ENCODE results near the gene C12orf60. TPM values are rescaled to one million over a fixed set of nuclear protein-coding genes. Genes with fewer than 3 reads are reported as not detected.
A peak's percentile ranks its signal among the peaks of the same experiment; 100 is the strongest.
"Not testable (repeated sequence)": the region's sequence is repeated elsewhere in the genome, so short reads cannot be mapped to it uniquely, and the experiment has no call there.

C12orf60 gene
- 1.1 TPM for polyA plus RNA-seq (ENCODE audit: insufficient read length)

- DNase-seq (ENCODE audit: low read depth): peak; percentile 99
Measured at GRCh38 chr12:14803011-14803829, at the start of gene C12orf60, which contains the start of gene WBP11. C12orf60 (plus strand) TSS chr12:14803670; CDS start chr12:14822936, 19,266 bp downstream. WBP11 (minus strand) TSS chr12:14803478; CDS start chr12:14801383, 2,095 bp downstream.

DNA sequence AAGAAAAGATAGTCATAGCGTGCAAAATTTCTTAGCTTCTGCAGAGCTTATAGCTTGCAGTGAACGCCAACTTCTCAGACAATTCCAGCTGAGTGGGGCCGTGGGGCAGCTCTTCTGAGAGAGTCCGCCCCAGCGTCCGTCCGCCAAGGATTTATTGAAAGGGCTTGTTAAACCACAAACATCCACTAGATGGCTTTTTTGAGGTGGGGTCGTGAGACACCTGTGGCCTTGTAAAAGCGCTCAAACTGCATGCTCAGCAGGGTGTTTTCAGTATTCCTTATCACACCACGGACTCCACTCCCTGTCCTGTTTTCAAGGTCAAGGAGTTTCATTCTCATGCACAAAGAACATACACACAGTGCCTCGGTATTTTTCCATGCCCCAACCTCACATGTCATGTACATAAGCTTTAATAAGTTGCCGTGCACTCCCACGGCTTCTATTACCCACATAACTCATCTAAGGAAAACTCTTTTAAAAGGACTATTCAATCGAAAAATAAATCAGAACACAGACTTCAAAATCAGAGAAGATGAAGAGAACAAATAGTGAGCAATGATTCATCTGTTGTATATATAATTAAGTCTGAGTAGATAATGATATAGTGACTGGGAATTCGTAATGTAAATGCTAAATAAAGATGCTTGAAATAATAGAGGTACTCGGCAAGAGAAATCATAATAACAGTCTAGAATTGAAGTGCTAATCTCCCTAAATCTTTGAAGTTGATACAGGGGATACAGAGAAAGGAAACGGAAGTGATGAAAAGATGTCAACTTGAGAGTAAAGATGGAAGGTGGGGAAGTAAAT is 46.9 kb upstream of the C12orf60 start:
- DNase-seq (ENCODE audit: low read depth): no peak

GRCh38 chr12:14759711-14760280 is 43.7 kb upstream of the C12orf60 start:
- DNase-seq (ENCODE audit: low read depth): not testable (repeated sequence)

DNA sequence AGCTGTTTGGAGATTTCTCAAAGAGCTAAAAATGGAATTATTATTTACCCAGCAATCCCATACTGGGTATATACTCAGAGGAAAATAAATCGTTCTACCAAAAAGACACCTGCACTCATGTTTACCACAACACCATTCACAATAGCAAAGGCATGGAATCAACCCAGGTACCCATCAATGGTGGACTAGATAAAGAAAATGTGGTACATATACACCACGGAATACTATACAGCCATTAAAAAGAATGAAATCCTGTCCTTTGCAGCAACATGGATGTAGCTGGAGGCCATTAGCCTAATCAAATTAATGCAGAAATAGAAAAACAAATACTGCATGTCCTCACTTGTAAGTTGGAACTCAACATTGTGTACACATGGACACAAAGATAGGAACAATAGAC is 38.1 kb upstream of the C12orf60 start:
- DNase-seq (ENCODE audit: low read depth): no peak

- not testable (repeated sequence) for DNase-seq (ENCODE audit: low read depth)
Measured at GRCh38 chr12:14766020-14766419, 37.5 kb upstream of the C12orf60 start.

DNA sequence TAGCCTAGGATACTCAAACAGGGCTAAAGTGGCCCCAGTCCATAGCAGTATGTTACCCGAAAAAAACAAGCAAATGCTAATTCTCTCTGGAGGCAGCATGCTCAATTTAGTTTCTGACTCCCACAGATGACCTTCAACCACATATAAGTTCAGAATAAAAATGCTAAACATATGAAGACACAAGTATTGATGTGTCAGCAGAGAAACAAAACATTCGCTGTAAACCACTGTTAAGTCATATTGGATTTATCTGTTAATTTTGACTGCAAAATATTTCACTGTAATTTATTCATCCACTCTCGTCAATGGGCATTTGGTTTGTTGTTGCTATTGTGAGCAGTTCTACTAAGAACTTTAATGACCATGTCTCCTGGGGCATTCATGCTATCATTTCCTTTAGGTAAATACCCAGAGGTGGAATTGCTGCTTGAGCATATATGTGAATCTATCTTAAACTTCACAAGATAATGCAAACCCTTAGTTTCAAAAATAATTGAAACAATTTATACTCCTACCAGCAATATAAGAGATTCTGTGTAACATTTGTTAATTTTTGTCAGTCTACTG is 36.7 kb upstream of the C12orf60 start:
- no peak for DNase-seq (ENCODE audit: low read depth)

DNA sequence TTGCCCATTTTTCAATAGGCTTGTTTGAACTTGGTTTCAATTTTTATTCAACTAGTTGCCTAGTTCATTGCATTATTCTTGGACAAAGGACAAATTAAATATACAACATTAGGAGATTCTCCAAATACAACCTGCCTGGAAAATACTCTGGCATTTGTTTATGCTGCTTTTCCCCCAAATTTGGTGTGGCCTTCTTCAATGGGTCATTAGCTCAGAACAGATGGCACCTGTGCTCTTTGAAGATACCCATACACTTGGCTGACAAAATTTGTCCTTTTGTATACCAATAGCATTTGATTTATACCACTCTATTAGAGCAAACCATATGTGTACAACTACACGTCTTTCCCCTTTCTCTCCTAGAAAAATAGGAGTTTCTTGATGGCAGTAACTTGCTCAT is 35.9 kb upstream of the C12orf60 start:
- DNase-seq (ENCODE audit: low read depth): no peak

DNA sequence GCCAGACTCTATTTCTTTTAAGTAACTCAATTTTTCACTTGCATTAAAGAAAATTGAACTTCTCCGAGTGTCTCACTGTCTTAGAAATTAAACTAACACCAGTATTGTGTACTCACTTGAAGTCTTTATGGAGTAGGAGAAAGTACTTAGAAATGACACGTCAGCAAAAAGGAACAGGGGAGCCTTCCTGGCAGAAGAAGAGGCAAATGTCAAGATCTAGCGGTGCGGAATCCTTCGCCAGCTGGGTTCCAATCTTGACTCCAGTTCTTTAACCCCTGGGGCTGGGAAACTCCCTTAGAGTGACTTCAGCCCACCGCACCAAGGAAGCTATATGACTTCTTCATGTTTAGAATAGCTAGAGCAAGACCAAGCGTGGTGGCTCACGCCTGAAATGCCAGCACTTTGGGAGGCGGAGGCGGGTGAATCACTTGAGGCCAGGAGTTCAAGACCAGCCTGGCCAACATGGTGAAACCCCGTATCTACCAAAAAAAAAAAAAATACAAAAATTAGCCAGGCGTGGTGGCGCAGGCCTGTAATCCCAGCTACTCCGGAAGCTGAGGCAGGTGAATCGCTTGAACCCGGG is 34.6 kb upstream of the C12orf60 start:
- DNase-seq (ENCODE audit: low read depth): no peak

DNA sequence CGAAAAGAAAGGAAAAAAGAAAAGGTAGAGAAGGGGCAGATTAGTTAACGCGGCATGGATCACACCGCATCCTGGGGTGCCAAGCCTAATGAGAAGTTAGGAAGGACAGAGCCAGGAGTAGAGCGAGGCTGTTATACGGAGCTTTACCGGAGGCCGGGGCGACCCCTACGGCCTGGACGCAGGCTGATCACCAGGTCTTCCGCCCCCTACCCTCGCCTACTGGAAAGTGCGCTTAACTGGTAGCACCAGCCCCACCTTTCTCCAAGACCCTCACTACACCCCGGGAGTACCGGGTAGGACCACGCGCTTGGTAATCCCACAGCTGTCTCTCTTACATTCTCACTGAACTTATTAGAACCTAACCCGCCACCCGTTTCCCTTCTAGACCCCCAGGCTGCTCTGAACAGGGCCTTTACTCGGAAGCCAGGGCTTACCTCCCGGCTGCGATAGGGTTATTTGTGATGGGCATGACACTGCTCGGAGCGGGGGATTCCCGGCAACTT is 34.0 kb upstream of the C12orf60 start:
- no peak for DNase-seq (ENCODE audit: low read depth)

DNA sequence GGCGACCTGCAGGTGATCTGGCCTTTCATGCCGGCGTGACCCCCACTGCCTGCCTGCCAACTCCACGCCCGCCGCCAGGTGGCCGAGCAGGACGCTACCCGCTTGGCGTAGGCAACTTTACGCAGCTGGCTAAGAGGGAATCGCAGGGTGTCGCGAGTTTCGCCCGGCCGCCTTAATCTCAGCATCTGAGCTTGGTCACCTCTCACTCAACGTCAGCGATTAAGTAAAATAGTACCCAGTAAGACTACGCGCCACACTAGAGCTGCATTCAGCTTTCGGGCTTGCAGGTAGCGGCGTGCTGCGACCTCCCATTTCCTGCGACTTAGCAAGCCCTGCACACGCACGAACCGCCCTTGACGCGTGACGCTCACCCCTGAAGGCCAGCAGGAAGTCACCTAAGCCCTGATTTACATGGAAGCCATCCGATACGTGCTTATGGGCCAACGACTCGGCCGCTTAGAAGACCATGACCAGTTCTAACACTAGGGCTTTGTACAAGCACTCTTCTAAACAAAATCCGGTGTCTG is 33.4 kb upstream of the C12orf60 start:
- peak; percentile 55 for DNase-seq (ENCODE audit: low read depth)

DNA sequence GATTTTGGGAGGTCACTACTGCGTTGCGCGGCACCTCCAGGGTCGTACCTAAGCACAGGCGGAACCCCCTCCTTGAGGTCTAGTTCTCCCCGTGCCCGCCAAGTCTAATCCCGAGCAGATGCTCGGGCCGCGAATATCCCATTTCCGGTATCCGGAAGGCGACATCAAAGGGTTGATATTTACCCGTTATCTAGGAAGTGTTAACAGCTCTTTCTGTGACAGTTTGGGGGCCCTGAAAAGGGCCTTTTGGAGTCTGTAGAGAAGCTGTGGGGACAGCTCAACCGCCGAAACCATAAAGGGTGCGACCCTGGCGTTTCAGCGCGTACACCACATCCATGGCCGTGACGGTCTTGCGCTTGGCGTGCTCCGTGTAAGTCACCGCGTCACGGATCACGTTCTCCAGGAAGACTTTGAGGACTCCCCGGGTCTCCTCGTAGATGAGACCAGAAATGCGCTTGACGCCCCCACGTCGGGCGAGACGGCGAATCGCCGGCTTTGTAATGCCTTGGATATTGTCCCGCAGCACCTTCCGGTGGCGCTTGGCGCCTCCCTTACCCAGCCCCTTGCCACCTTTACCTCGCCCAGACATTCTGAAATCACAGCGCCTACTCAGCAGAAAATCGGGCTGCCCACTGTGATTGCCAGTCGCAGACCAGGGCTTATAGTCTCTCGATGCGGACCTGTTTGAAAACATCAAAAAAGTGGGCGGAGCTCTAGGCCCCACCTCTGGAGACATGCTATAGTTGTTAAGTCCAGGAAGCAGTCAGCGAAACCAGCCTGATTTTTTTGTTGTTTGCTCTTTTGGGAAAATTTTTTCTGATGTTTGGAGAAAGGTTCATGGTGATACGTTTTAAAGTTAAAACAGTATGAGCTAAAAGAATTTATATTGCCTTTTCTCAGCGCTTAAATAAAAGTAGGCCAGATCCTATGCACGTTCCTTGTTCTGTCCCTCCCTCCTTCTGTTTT is 32.7 kb upstream of the C12orf60 start:
- DNase-seq (ENCODE audit: low read depth): peak; percentile 84

DNA sequence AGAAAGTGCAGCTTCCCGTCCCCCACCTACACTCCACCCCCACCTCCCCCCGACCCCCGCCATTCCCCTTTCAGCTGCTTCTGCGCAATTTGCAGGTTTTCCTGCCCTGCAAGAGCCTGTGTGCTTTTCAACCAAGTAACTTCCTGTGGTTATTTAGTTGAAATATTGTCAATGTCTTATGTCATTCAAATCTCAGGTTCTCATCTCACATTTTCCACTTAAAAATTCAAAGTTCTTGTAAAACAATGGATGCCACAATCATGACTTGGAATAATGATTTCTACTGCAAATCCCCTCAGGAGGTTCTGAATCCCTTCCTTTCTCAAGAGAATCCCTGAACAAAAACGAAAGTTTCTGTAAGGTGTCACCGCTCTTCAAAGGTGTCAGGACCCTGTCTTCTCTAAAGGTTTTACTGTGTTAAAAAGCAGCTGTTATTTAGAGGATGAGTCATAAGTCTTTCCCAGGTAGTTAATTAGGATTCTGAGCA is 31.8 kb upstream of the C12orf60 start:
- DNase-seq (ENCODE audit: low read depth): no peak

DNA sequence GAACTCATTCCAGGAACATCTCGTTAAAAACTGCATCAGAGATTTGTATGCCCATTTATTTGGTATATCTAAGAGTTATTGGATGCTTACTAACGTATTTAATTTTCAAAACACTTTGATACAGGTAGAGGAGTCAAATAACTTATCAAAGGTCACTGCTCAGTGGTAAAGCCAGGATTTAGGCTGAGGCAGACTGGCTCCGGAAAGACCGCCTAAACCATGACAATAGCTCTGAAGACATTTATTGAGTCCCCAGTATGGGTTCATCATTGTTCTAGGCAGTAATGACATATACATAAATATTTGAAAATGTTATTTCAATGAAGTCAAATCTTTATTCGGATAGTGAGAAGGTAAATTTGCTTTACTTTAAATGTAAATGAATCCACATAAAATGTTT is 30.5 kb upstream of the C12orf60 start:
- DNase-seq (ENCODE audit: low read depth): no peak

DNA sequence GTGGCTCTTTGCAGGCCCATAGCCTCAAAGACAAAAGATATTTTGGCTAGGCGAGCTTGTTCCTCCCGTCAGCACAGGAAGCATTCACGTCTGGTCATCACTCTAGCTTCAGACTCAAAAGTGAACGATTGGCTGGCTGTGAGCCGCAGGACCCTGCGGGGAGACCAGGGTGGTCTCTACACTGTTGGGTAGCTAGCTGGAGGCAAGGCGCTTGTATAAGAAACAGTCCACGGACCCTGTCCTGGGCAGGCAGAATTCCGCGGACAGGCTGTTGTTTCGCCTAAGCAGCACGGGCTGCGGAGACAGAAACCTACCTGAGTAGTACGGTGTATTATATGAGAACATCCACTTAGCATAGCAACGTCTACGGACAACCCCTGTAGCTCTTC is 29.8 kb upstream of the C12orf60 start:
- no peak for DNase-seq (ENCODE audit: low read depth)

- peak; percentile 93 for DNase-seq (ENCODE audit: low read depth)
Measured at GRCh38 chr12:14774074-14774905, 29.2 kb upstream of the C12orf60 start.

DNA sequence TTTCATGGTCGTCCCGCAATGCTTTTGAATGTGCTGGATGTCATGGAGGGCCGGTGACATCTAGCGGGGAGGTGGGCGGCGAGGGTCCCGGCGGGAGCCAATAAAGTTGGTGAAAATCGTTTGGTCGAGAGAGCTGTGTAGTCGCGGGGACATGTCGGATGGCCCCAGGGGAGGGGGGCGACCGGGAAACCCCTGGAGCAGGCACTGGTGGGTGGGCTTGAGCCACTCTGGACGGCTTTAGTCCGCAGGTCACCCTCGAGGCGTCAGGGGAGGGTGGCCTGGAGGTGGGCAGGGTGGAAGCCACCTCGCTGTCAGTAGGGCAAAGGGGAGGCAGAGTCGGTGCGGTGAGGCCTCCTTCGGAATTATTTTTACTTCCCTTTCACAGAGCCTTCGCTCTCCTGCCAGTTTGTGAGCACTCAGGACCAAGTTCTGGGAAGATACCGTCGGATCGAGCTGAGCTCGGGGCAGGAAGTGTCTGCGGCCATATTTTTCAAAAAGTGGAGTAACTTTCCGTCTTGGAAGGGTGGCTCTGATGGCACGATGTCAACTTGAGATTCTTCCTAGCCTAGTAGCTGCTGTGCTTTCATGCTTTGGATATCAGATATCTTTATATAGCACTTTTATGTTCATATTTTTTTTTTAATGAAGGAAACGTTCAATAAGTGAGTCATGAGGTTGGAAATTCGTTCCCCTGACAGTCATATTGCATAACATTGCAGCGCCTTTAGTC is 28.4 kb upstream of the C12orf60 start:
- peak; percentile 45 for DNase-seq (ENCODE audit: low read depth)

GRCh38 chr12:14775636-14775980 is 27.9 kb upstream of the C12orf60 start:
- no peak for DNase-seq (ENCODE audit: low read depth)

GRCh38 chr12:14776236-14776961 is 27.1 kb upstream of the C12orf60 start:
- DNase-seq (ENCODE audit: low read depth): no peak

Data from forelimb muscle (tissue), 1 donor.